ENCODE results near the gene SH3GL1. TPM values are rescaled to one million over a fixed set of nuclear protein-coding genes. Genes with fewer than 3 reads are reported as not detected.

SH3GL1 gene
- total RNA-seq, 2 experiments from 2014 or later: 38.1 to 42.0 TPM

GRCh38 chr19:4405977-4406376, 5.6 kb upstream of the SH3GL1 start:
- Mint-ChIP-seq H3K27me3 (no peaks in the 10 kb centered on the region), H3K36me3 (peaks cover 44% of the 10 kb centered on the region), H3K4me3 (no peak overlapping the region), H3K27ac (no peak overlapping the region), H3K9me3 (no peaks in the 10 kb centered on the region), H3K4me1 (ENCODE audit: low read depth) (peaks cover 37% of the 10 kb centered on the region)
- no peak for DNase-seq
- CTCF ChIA-PET: no interaction called here
- intact Hi-C loops (cut with micrococcal nuclease): no loop called here
- POLR2A ChIA-PET: interaction anchor here (0.6 to 1.1 kb wide), 2 partner anchors 66 to 151 kb away, joined by 3 to 4 read pairs; no protein-coding TSS in a partner anchor

- intact Hi-C loops (cut with micrococcal nuclease): loop anchor here (5.0 kb wide), 2 partner anchors 319 to 336 kb away; partner anchors contain the start of genes DPP9 and ZBTB7A
- Mint-ChIP-seq H3K27me3 (no peaks in the 10 kb centered on the region), H3K27ac (peak overlapping the region; percentile 80), H3K9me3 (no peaks in the 10 kb centered on the region), H3K4me3 (peak overlapping the region; percentile 96), H3K4me1 (ENCODE audit: low read depth) (peaks cover 50% of the 10 kb centered on the region), H3K36me3 (peaks cover 25% of the 10 kb centered on the region)
- ChIA-PET POLR2A (interaction anchor here (0.6 to 1.8 kb wide), 3 partner anchors 24 to 60 kb away, joined by 3 to 13 read pairs (median 5); partner anchors contain the start of gene MPND), CTCF (interaction anchor here (1.7 to 3.2 kb wide), 2 partner anchors 33 to 60 kb away, joined by 14 to 52 read pairs; partner anchors contain the start of gene MPND)
- no peak for DNase-seq
Measured at GRCh38 chr19:4403005-4403761, 2.8 kb upstream of the SH3GL1 start.

DNA sequence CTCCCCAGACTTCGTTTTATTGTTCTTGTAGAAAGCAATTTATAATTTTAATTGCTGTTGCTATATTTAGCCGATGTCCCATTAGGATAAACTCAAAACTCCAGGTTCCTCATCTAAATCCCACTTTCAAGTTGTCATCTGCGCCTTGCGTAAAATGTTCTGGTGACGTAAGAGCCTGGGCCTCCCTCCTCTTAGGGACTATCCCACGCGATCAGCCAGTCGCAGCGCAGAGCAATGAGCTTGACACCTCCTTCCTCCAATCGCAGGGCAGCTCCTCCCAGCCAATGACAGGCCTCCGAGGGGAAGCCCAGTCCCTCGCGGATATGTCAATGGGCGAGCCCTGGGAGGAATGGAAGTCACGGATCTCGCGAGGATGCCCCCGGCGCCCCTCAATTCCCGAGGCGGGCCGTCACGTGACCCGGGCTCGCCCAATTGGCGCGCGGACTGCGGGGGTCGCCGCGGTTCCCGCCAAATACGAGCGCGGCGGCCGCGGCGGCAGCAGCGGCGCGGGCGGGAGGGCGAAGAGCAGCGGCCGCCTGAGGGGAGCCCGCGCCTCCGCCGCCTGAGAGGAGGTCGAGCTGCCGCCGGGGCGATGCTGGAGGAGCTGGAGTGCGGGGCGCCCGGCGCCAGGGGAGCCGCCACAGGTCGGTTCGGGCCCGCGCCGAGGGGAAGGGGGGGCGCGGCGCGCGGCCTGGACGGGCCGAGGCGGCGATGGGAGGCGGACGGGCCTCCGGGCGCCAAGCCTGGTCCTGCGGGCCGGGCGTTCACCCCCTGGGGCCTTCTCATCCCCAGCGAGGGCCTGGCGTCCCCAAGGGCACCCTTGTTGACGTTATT, 2.0 kb upstream of the SH3GL1 start, which contains the start of gene CHAF1A:
Gene CHAF1A (plus strand): TSS at position 470 of the 834 bp plus-strand sequence. CDS start 123 bp downstream, at position 593.
- intact Hi-C loops (cut with micrococcal nuclease): loop anchor here (1.0 to 5.0 kb wide), 6 partner anchors 60 to 335 kb away; partner anchors contain the start of genes DPP9, YJU2 and ZBTB7A
- POLR2A ChIA-PET: interaction anchor here (0.6 to 3.1 kb wide), 6 partner anchors 23 to 155 kb away, joined by 3 to 23 read pairs (median 4); partner anchors contain the start of genes MPND and YJU2
- peak; percentile 100 for DNase-seq
- CTCF ChIA-PET: interaction anchor here (0.6 to 3.2 kb wide), 11 partner anchors 23 to 415 kb away, joined by 3 to 52 read pairs (median 9); partner anchors contain the start of genes FEM1A and MPND
- Mint-ChIP-seq H3K27ac (peak within 1 kb of the TSS; percentile 86), H3K4me1 (ENCODE audit: low read depth) (peaks cover 56% of the 10 kb centered on the region), H3K9me3 (no peaks in the 10 kb centered on the region), H3K27me3 (no peaks in the 10 kb centered on the region), H3K4me3 (peak within 1 kb of the TSS; percentile 96), H3K36me3 (peaks cover 25% of the 10 kb centered on the region)

DNA sequence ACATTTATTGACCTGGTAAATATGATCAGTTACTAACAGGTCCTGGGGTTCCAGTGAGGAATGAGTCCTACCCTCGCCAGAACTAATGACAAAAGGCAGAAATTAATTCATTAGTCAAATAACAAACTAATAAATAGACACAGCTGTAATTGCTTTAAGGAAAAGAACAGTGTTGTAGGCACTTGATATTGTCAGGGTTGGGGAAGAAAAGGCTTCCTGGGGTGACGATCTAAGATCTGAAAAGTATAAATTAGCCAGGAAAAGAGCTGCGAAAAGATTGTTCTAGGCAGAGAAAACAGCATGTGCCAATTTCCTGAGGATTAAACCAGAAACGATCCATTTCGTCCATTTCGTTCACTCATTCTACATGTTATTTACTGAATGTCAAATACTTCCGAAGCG, 1.4 kb upstream of the SH3GL1 start:
- H3K27me3 Mint-ChIP-seq: no peaks in the 10 kb centered on the region
- no peak for DNase-seq
- H3K4me1 Mint-ChIP-seq (ENCODE audit: low read depth): peaks cover 58% of the 10 kb centered on the region
- no peaks in the 10 kb centered on the region for H3K9me3 Mint-ChIP-seq
- CTCF ChIA-PET: interaction anchor here (0.6 to 3.2 kb wide), 11 partner anchors 23 to 414 kb away, joined by 3 to 52 read pairs (median 9); partner anchors contain the start of genes FEM1A and MPND
- peaks cover 26% of the 10 kb centered on the region for H3K36me3 Mint-ChIP-seq
- H3K27ac Mint-ChIP-seq: peak overlapping the region; percentile 86
- POLR2A ChIA-PET: interaction anchor here (0.8 to 3.1 kb wide), 5 partner anchors 22 to 155 kb away, joined by 4 to 23 read pairs (median 5); partner anchors contain the start of genes MPND and YJU2
- intact Hi-C loops (cut with micrococcal nuclease): loop anchor here (1.0 to 5.0 kb wide), 7 partner anchors 59 to 639 kb away; partner anchors contain the start of genes DPP9, MRPL54, YJU2 and ZBTB7A
- H3K4me3 Mint-ChIP-seq: peak overlapping the region; percentile 73

GRCh38 chr19:4399812-4400134, 574 bp downstream of the SH3GL1 start:
- intact Hi-C loops (cut with micrococcal nuclease): loop anchor here (1.0 to 5.0 kb wide), 7 partner anchors 19 to 637 kb away; partner anchors contain the start of genes DPP9, MRPL54, UBXN6 and ZBTB7A
- Mint-ChIP-seq H3K27ac (peak overlapping the region; percentile 79), H3K9me3 (no peaks in the 10 kb centered on the region), H3K4me3 (peak overlapping the region; percentile 82), H3K4me1 (ENCODE audit: low read depth) (peaks cover 63% of the 10 kb centered on the region), H3K36me3 (peaks cover 27% of the 10 kb centered on the region), H3K27me3 (no peaks in the 10 kb centered on the region)
- CTCF ChIA-PET: interaction anchor here (0.6 to 3.2 kb wide), 20 partner anchors 9 to 153 kb away, joined by 3 to 52 read pairs (median 6); partner anchors contain the start of genes HDGFL2, MPND, STAP2 and YJU2
- POLR2A ChIA-PET: interaction anchor here (0.6 to 3.1 kb wide), 5 partner anchors 21 to 441 kb away, joined by 3 to 23 read pairs (median 4); partner anchors contain the start of gene EEF2
- DNase-seq: no peak

DNA sequence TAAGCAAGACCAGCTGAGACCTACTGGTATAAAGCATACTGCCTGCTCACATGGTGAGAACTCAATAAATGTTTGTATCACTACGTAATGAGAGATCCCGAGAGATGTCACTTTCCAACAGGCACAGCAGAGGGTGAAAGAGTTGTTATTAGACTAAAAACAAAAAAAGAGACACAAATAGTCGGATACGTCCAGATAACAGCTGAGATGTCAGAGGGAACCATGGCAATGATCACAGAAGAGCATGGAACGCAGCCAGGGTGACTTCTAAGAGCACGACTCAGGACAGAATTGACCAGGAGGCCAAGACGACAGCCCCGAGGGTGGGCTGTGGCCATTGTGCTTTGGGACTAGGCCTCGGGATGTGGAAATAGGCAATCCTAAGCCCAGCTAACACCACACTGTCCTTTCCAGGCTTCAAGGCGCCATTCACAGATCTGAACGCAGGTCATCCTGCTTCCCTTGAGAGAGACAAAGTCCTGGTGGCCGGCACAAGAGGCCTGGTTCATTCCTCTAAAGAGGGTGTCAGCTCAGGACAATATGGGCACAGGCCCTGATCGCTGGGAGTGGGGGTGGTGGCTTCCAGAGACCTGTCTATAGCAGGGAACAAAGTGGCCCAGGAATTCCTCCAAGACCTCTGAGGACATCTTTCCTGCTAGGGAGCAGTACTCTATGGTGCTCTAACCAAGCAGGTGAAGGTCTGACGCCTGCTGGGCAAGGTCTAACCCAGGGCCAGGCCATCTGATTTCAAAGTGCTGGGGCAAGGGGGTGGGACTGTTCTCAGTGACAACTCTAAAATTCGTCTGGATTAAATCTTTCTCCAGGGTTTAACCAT, 3.2 kb downstream of the SH3GL1 start:
- no peak overlapping the region for H3K27ac Mint-ChIP-seq

GRCh38 chr19:4393947-4394590, 6.3 kb downstream of the SH3GL1 start:
- H3K9me3 Mint-ChIP-seq: no peaks in the 10 kb centered on the region
- H3K4me3 Mint-ChIP-seq: no peak overlapping the region
- CTCF ChIA-PET: interaction anchor here (0.6 to 5.6 kb wide), 6 partner anchors 11 to 131 kb away, joined by 3 to 24 read pairs (median 4); partner anchors contain the start of gene MPND
- POLR2A ChIA-PET: no interaction called here
- no peak for DNase-seq
- peak overlapping the region; percentile 15 for H3K27ac Mint-ChIP-seq
- intact Hi-C loops (cut with micrococcal nuclease): no loop called here
- H3K27me3 Mint-ChIP-seq: no peaks in the 10 kb centered on the region
- H3K4me1 Mint-ChIP-seq (ENCODE audit: low read depth): peaks cover 67% of the 10 kb centered on the region
- H3K36me3 Mint-ChIP-seq: peaks cover 20% of the 10 kb centered on the region

More for the DNA sequence above, 3.2 kb downstream of the SH3GL1 start:
- no peak overlapping the region for H3K4me3 Mint-ChIP-seq
- H3K9me3 Mint-ChIP-seq: no peaks in the 10 kb centered on the region
- peaks cover 20% of the 10 kb centered on the region for H3K36me3 Mint-ChIP-seq
- no peaks in the 10 kb centered on the region for H3K27me3 Mint-ChIP-seq
- DNase-seq: no peak
- peaks cover 62% of the 10 kb centered on the region for H3K4me1 Mint-ChIP-seq (ENCODE audit: low read depth)
- ChIA-PET POLR2A (no interaction called here), CTCF (interaction anchor here (1.8 to 5.6 kb wide), 2 partner anchors 27 to 130 kb away, joined by 4 to 24 read pairs; no protein-coding TSS in a partner anchor)
- intact Hi-C loops (cut with micrococcal nuclease): no loop called here

- no peaks in the 10 kb centered on the region for H3K9me3 Mint-ChIP-seq
- H3K27ac Mint-ChIP-seq: no peak overlapping the region
- intact Hi-C loops (cut with micrococcal nuclease): no loop called here
- DNase-seq: no peak
- no peaks in the 10 kb centered on the region for H3K27me3 Mint-ChIP-seq
- POLR2A ChIA-PET: no interaction called here
- peaks cover 58% of the 10 kb centered on the region for H3K4me1 Mint-ChIP-seq (ENCODE audit: low read depth)
- peaks cover 16% of the 10 kb centered on the region for H3K36me3 Mint-ChIP-seq
- CTCF ChIA-PET: interaction anchor here (1.0 to 1.9 kb wide), 2 partner anchors 9 to 22 kb away, joined by 3 to 8 read pairs; partner anchors contain the start of gene SH3GL1
- H3K4me3 Mint-ChIP-seq: no peak overlapping the region
Measured at GRCh38 chr19:4391701-4392483, 8.5 kb downstream of the SH3GL1 start.

DNA sequence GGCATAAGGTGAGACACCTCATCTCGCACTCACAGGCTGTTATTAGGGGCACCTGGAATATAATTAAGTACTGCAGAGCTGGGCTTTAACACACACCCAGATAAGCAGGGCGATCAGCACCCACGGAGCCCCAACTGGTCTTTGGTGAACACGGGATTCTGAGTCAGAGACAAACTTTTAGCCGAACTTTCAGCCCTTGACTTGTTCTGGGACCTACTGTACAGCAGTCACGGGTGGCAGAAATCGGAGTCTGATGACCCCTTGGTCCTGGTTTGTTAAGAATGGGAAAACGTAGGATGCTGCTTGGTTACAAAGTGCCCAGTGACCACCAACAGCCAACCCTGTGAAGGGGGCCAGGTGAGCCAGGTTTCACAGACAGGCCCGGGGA, 9.0 kb downstream of the SH3GL1 start:
- Mint-ChIP-seq H3K4me3 (no peak overlapping the region), H3K27me3 (no peaks in the 10 kb centered on the region), H3K36me3 (peaks cover 10% of the 10 kb centered on the region), H3K27ac (no peak overlapping the region), H3K4me1 (ENCODE audit: low read depth) (peaks cover 53% of the 10 kb centered on the region), H3K9me3 (no peaks in the 10 kb centered on the region)
- ChIA-PET CTCF (interaction anchor here (1.0 to 1.9 kb wide), 3 partner anchors 9 to 21 kb away, joined by 3 to 8 read pairs (median 3); partner anchors contain the start of gene SH3GL1), POLR2A (no interaction called here)
- intact Hi-C loops (cut with micrococcal nuclease): no loop called here
- no peak for DNase-seq
